HG03565 (cell line): ENCODE measurements around the gene CAPN1.
A peak's percentile ranks its signal among the peaks of the same experiment; 100 is the strongest.
"Not testable (repeated sequence)": the region's sequence is repeated elsewhere in the genome, so short reads cannot be mapped to it uniquely, and the experiment has no call there.

ENCODE experiments used
- ATAC-seq: cut with Tn5 transposase; IDR thresholded peaks from one replicate; pipeline ENCODE4 v1.9.1; 2021; ENCODE audit warnings: mild to moderate bottlenecking, moderate library complexity; ENCODE audit not compliant: unreplicated experiment

CAPN1 gene

GRCh38 chr11:65181569-65182257 is at the start of gene CAPN1:
CAPN1 (plus strand) TSS chr11:65181928; CDS start chr11:65182702, 774 bp downstream.
- peak; percentile 28 for ATAC-seq

GRCh38 chr11:65132238-65132987 is 49.3 kb upstream of the CAPN1 start:
- ATAC-seq = no peak

GRCh38 chr11:65132988-65133700 is 48.6 kb upstream of the CAPN1 start:
- no peak for ATAC-seq

GRCh38 chr11:65133724-65134123 is 48.0 kb upstream of the CAPN1 start:
- ATAC-seq = no peak

- peak; percentile 39 for ATAC-seq
Measured at GRCh38 chr11:65134240-65134951, 47.3 kb upstream of the CAPN1 start, which contains the start of gene SYVN1. SYVN1 (minus strand) TSS chr11:65134519; CDS start chr11:65133601, 918 bp downstream.

GRCh38 chr11:65134952-65135632 is 46.6 kb upstream of the CAPN1 start:
- peak; percentile 49 for ATAC-seq

GRCh38 chr11:65135633-65136145 is 46.0 kb upstream of the CAPN1 start:
- ATAC-seq = no peak

GRCh38 chr11:65136515-65137096 is 45.1 kb upstream of the CAPN1 start:
- ATAC-seq = no peak

- ATAC-seq = no peak
Measured at GRCh38 chr11:65141896-65142494, 39.7 kb upstream of the CAPN1 start.

GRCh38 chr11:65147352-65148075 is 34.2 kb upstream of the CAPN1 start:
- ATAC-seq = no peak

- ATAC-seq = no peak
Measured at GRCh38 chr11:65148657-65149056, 33.1 kb upstream of the CAPN1 start.

- not testable (repeated sequence) for ATAC-seq
Measured at GRCh38 chr11:65150131-65150508, 31.6 kb upstream of the CAPN1 start.

- no peak for ATAC-seq
Measured at GRCh38 chr11:65150509-65151299, 31.0 kb upstream of the CAPN1 start.

GRCh38 chr11:65151331-65151899 is 30.3 kb upstream of the CAPN1 start:
- ATAC-seq = no peak

GRCh38 chr11:65152122-65152521 is 29.6 kb upstream of the CAPN1 start:
- ATAC-seq = no peak

GRCh38 chr11:65156256-65156655 is 25.5 kb upstream of the CAPN1 start:
- ATAC-seq = no peak

- ATAC-seq = no peak
Measured at GRCh38 chr11:65156926-65157325, 24.8 kb upstream of the CAPN1 start.

- no peak for ATAC-seq
Measured at GRCh38 chr11:65157336-65157735, 24.4 kb upstream of the CAPN1 start.
